Measurements from ENCODE around the gene ZEB2. TPM values are rescaled to one million over a fixed set of nuclear protein-coding genes. Genes with fewer than 3 reads are reported as not detected.

The ZEB2 gene
- total RNA-seq, 1 experiment from 2014 or later = 1.2 TPM

DNA sequence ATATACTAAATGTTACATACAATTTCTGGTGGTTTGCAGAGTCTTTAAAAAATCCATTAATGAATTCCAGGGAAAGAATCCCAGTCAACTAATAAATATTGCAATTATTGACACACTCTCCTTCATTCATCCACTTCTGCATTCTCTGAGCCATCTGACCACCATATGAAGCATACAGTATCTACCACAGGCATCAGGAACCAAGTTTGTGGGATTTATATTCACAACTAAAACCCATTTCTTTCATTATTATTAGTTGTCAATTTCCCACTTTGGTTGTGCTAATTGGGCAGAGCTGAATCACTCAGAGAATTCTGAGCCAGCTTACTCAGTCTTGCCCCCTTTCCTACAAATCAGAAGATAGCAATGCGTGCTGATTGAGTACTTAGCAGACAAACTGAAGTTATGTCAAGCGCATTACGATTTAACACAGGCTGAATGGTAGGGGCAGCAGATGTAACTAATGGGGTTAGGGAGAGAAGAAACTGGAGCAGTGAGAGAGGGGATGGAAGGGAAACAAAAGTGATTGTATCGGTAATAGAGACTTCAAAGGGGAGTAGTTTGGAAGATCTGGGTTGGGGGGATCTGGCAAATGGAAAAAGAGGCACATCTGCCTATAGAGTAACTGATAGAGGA lies 52.3 kb downstream of the ZEB2 start:
- H4K20me1 ChIP-seq (ENCODE audit: control insufficient read depth, insufficient read depth, insufficient read length) = no peaks in the 10 kb centered on the region
- no peak for DNase-seq
- no peak overlapping the region for H3K9ac ChIP-seq (ENCODE audit: extremely low read depth, insufficient read length, low read length)
- TF ChIP-seq, protein P1, sequence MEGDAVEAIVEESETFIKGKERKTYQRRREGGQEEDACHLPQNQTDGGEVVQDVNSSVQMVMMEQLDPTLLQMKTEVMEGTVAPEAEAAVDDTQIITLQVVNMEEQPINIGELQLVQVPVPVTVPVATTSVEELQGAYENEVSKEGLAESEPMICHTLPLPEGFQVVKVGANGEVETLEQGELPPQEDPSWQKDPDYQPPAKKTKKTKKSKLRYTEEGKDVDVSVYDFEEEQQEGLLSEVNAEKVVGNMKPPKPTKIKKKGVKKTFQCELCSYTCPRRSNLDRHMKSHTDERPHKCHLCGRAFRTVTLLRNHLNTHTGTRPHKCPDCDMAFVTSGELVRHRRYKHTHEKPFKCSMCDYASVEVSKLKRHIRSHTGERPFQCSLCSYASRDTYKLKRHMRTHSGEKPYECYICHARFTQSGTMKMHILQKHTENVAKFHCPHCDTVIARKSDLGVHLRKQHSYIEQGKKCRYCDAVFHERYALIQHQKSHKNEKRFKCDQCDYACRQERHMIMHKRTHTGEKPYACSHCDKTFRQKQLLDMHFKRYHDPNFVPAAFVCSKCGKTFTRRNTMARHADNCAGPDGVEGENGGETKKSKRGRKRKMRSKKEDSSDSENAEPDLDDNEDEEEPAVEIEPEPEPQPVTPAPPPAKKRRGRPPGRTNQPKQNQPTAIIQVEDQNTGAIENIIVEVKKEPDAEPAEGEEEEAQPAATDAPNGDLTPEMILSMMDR (conservative IDR thresholded peaks at IDR 0.05) = no peak
- H3K4me2 ChIP-seq (ENCODE audit: insufficient read depth, insufficient read length, low read length) = no peak overlapping the region
- H3K79me2 ChIP-seq (ENCODE audit: insufficient read depth, low read length) = no peaks in the 10 kb centered on the region
- H3K9me3 Mint-ChIP-seq = no peaks in the 10 kb centered on the region; a peak in 1 of 5 replicates
- H3K56ac ChIP-seq (ENCODE audit: insufficient read length, low read depth, low read length) = no peak overlapping the region
- H3K4ac ChIP-seq (ENCODE audit: low read depth, low read length) = no peak overlapping the region
- H3K9me3 ChIP-seq (ENCODE audit: control insufficient read depth, low read depth, low read length) = no peaks in the 10 kb centered on the region
- H2BK20ac ChIP-seq (ENCODE audit: low read depth, low read length, poor library complexity, severe bottlenecking) = no peak overlapping the region
- WGBS (ENCODE audit: extremely low coverage, insufficient read length, low lambda C conversion rate) = no CpG with 5 or more reads among the region's 4 CpGs
- no peak overlapping the region for H3K14ac ChIP-seq (ENCODE audit: insufficient read depth, low read length)
- no peak overlapping the region for H2AK5ac ChIP-seq (ENCODE audit: insufficient read length, low read length)
- no peak overlapping the region for H3K27ac ChIP-seq (ENCODE audit: insufficient read length, low read depth, low read length)
- no peak overlapping the region for H2BK120ac ChIP-seq (ENCODE audit: low read depth, low read length, poor library complexity, severe bottlenecking)
- H4K5ac ChIP-seq (ENCODE audit: insufficient read length, low read depth, low read length) = no peak overlapping the region
- no peaks in the 10 kb centered on the region for H3K27me3 ChIP-seq (ENCODE audit: insufficient read depth, low read length)
- H3K18ac ChIP-seq (ENCODE audit: insufficient read length, low read depth, low read length) = no peak overlapping the region
- no peak overlapping the region for H2BK15ac ChIP-seq (ENCODE audit: low read depth, low read length)
- no peak overlapping the region for H2AFZ ChIP-seq (ENCODE audit: low read length)
- H3K4me1 Mint-ChIP-seq = peaks cover 8 to 12% of the 10 kb centered on the region in 2 experiments
- H3K27ac Mint-ChIP-seq = no peak overlapping the region
- H3K36me3 Mint-ChIP-seq (ENCODE audit: insufficient read depth in 1 of 3, low read depth in 3 of 3) = no peaks in the 10 kb centered on the region
- H3T11ph ChIP-seq (ENCODE audit: low read length) = no peak overlapping the region
- no peaks in the 10 kb centered on the region for H3K23me2 ChIP-seq (ENCODE audit: insufficient read length, low read depth, low read length, poor library complexity, severe bottlenecking)
- no peak overlapping the region for H2BK5ac ChIP-seq (ENCODE audit: insufficient read length, low read length)
- H3K79me1 ChIP-seq (ENCODE audit: insufficient read depth, low read depth, low read length, poor library complexity, severe bottlenecking) = no peaks in the 10 kb centered on the region
- H3K4me1 ChIP-seq (ENCODE audit: insufficient read depth, low read length) = peaks cover 6% of the 10 kb centered on the region; the same call in 1 of the 2 replicates
- H4K8ac ChIP-seq (replicated peaks; ENCODE audit: insufficient read length, low read depth, low read length) = no peak overlapping the region
- no peak overlapping the region for H3K23ac ChIP-seq (ENCODE audit: insufficient read length, low read depth, low read length)
- no peak overlapping the region for H4K91ac ChIP-seq (ENCODE audit: insufficient read length, low read depth, low read length)
- H2BK12ac ChIP-seq (ENCODE audit: insufficient read length, low read depth, low read length) = no peak overlapping the region
- peaks cover 4% of the 10 kb centered on the region; the same call in 1 of the 2 replicates for H3K27me3 Mint-ChIP-seq (ENCODE audit: low read depth)
- H3K4me3 Mint-ChIP-seq = no peak overlapping the region; a peak in 1 of 5 replicates

All from H9 (cell line).